Measurements from ENCODE around the gene ADAP1.

DNA sequence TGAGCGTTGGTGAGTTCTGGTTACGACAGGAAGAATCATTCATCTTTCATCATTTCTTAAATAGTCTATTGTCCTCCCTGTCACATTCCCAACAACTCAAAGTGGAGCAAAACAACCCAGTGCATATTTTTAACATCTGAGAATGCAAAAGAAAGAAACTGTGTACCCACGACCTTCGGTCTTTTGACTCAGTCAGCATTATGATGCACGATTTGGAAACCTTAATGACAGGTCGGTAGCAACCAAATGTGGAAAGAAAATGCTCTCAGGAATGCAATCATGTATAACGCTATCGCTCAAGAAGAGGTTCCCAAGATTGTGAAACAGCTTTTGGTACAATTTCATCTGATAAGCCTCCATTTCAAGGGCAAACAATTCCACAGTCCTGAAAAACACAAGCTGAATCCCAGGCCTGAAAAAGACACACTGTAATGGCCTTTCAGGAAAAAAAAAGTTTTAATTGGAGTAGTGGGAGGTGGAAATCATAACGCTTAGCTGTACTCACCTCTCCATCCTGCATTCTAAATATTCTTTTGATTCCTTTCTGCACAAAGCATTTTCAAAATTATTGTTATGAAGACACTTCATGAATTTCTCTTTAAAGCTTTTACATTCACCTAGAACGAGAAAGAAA is 18.3 kb upstream of the ADAP1 start:
- no peak for TF ChIP-seq POLR2A (IDR thresholded peaks at IDR 0.05)
- TF ChIP-seq, protein P1, sequence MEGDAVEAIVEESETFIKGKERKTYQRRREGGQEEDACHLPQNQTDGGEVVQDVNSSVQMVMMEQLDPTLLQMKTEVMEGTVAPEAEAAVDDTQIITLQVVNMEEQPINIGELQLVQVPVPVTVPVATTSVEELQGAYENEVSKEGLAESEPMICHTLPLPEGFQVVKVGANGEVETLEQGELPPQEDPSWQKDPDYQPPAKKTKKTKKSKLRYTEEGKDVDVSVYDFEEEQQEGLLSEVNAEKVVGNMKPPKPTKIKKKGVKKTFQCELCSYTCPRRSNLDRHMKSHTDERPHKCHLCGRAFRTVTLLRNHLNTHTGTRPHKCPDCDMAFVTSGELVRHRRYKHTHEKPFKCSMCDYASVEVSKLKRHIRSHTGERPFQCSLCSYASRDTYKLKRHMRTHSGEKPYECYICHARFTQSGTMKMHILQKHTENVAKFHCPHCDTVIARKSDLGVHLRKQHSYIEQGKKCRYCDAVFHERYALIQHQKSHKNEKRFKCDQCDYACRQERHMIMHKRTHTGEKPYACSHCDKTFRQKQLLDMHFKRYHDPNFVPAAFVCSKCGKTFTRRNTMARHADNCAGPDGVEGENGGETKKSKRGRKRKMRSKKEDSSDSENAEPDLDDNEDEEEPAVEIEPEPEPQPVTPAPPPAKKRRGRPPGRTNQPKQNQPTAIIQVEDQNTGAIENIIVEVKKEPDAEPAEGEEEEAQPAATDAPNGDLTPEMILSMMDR (IDR thresholded peaks at IDR 0.05): no peak

Data from heart left ventricle (tissue), 13 donors.